Mesendoderm (in vitro differentiated cells): ENCODE measurements around the gene OPRL1.
A peak's percentile ranks its signal among the peaks of the same experiment; 100 is the strongest.

Experiments used
- DNase-seq: peaks from one replicate; pipeline ENCODE4 v3.0.0; 2013
- H2AK5ac ChIP-seq: 2 replicates; pipeline ENCODE4 v1.6.1; 2013; ENCODE audit warnings: low read length, inconsistent platforms
- H2BK120ac ChIP-seq: 2 replicates; pipeline ENCODE4 v1.6.1; 2013; ENCODE audit warnings: low read depth, mild to moderate bottlenecking, low read length, moderate library complexity, mixed read lengths
- H2BK15ac ChIP-seq: replicated peaks from 2 replicates; pipeline ENCODE4 v1.6.1; 2013; ENCODE audit warnings: low read depth, mild to moderate bottlenecking, moderate library complexity
- H2BK5ac ChIP-seq: 2 replicates; pipeline ENCODE4 v1.6.1; 2013; ENCODE audit warnings: low read length, inconsistent platforms
- H3K18ac ChIP-seq: 2 replicates; pipeline ENCODE4 v1.6.1; 2013; ENCODE audit warnings: mild to moderate bottlenecking, low read length, mixed read lengths
- H3K23ac ChIP-seq: one replicate; pipeline ENCODE4 v1.6.1; 2013; ENCODE audit warnings: low read length
- H3K27ac ChIP-seq: 2 replicates; pipeline ENCODE4 v1.5.1; 2013; ENCODE audit warnings: low read depth, mild to moderate bottlenecking, inconsistent platforms, low read length, moderate library complexity
- H3K27me3 ChIP-seq: 2 replicates; pipeline ENCODE4 v1.6.1; 2013; ENCODE audit warnings: low read length, control low read depth, mild to moderate bottlenecking, inconsistent platforms; ENCODE audit not compliant: insufficient read depth, poor library complexity
- H3K36me3 ChIP-seq: 2 replicates; pipeline ENCODE4 v1.6.1; 2013; ENCODE audit warnings: low read length, inconsistent platforms; ENCODE audit not compliant: control insufficient read depth, insufficient read depth
- H3K4ac ChIP-seq: one replicate; pipeline ENCODE4 v1.6.1; 2013; ENCODE audit warnings: low read depth, mild to moderate bottlenecking, low read length, moderate library complexity
- H3K4me1 ChIP-seq: 2 replicates; pipeline ENCODE4 v1.6.1; 2013; ENCODE audit warnings: low read depth, low read length, inconsistent platforms; ENCODE audit not compliant: control insufficient read depth
- H3K4me2 ChIP-seq: 2 replicates; pipeline ENCODE4 v1.6.1; 2013; ENCODE audit warnings: low read length
- H3K4me3 ChIP-seq: 2 replicates; pipeline ENCODE4 v1.5.1; 2013; ENCODE audit warnings: mild to moderate bottlenecking, low read length
- H3K56ac ChIP-seq: one replicate; pipeline ENCODE4 v1.6.1; 2013; ENCODE audit warnings: low read length
- H3K79me1 ChIP-seq: 2 replicates; pipeline ENCODE4 v1.6.1; 2013; ENCODE audit warnings: low read length, inconsistent platforms
- H3K79me2 ChIP-seq: 2 replicates; pipeline ENCODE4 v1.6.1; 2013; ENCODE audit warnings: mild to moderate bottlenecking, low read length; ENCODE audit not compliant: control insufficient read depth, insufficient read depth
- H3K9ac ChIP-seq: 2 replicates; pipeline ENCODE4 v1.6.1; 2013; ENCODE audit warnings: low read length, inconsistent platforms
- H4K5ac ChIP-seq: one replicate; pipeline ENCODE4 v1.6.1; 2013; ENCODE audit warnings: low read length
- H4K8ac ChIP-seq: one replicate; pipeline ENCODE4 v1.6.1; 2013; ENCODE audit warnings: low read depth, mild to moderate bottlenecking, control low read depth, low read length, moderate library complexity
- WGBS: extraction: QIAGEN DNeasy Blood & Tissue Kit; methylation state at CpG from one replicate; pipeline ENCODE4 v1.1.7; 2013; ENCODE audit warnings: low lambda C conversion rate, missing lambda C conversion rate; ENCODE audit not compliant: insufficient coverage; ENCODE audit errors: extremely low coverage; 5-methylcytosine and 5-hydroxymethylcytosine counted together

The OPRL1 gene

DNA sequence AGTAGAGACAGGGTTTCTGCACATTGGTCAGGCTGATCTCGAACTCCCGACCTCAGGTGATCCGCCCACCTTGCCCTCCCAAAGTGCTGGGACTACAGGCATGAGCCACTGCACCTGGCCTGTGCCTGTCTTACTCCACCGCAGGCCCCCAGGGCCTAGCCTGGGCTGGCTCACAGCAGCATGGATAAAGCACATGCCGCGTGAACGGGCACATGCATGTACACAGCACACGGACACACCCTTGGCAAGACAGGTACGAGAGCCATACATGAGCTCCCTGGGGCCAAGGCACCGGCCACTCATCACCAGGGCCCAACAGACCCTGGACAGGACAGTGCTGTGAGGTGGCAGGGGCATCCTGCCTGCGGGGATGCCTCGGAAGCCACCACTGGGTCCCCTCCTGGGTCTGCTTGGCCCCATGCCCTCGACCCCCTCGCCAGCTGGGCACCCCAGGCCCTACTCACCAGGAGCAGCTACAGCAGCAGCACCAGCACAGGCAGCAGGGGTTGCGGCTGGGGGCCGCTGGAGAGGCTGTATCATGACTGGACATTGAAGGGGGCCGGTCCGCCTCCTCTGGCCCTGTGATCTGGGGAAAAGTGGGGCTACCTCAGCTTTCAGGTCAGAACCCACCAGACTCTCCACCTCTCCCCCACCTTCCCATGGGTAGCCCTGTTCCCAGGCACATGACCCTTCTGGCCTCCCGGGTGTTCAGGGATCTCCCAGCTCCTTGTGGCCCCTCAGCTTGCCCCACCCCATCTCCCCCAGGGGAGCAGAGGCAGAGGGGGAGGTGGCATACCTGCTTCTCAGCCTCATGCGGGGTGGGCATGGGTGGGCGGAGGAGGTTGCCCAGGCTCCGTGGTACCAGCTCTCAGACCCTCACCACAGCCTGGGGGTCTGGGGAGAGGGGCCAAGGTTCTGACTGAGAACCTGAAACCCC is 3.6 kb upstream of the OPRL1 start:
- no peaks in the 10 kb centered on the region for H3K27me3 ChIP-seq
- H4K8ac ChIP-seq: no peak overlapping the region
- no CpG with 5 or more reads among the region's 22 CpGs for WGBS
- H4K5ac ChIP-seq: no peak overlapping the region
- no peak overlapping the region for H3K18ac ChIP-seq
- H3K27ac ChIP-seq: no peak overlapping the region
- H3K4ac ChIP-seq: no peak overlapping the region
- no peak overlapping the region for H3K4me3 ChIP-seq
- H3K4me1 ChIP-seq: no peaks in the 10 kb centered on the region
- no peak overlapping the region for H3K9ac ChIP-seq
- DNase-seq: no peak
- no peaks in the 10 kb centered on the region for H3K79me2 ChIP-seq
- no peak overlapping the region for H3K4me2 ChIP-seq
- no peaks in the 10 kb centered on the region for H3K36me3 ChIP-seq
- no peak overlapping the region for H2AK5ac ChIP-seq
- H2BK15ac ChIP-seq: no peak overlapping the region
- no peaks in the 10 kb centered on the region for H3K79me1 ChIP-seq
- H2BK120ac ChIP-seq: no peak overlapping the region
- H3K56ac ChIP-seq: no peak overlapping the region
- no peak overlapping the region for H2BK5ac ChIP-seq
- H3K23ac ChIP-seq: no peak overlapping the region

DNA sequence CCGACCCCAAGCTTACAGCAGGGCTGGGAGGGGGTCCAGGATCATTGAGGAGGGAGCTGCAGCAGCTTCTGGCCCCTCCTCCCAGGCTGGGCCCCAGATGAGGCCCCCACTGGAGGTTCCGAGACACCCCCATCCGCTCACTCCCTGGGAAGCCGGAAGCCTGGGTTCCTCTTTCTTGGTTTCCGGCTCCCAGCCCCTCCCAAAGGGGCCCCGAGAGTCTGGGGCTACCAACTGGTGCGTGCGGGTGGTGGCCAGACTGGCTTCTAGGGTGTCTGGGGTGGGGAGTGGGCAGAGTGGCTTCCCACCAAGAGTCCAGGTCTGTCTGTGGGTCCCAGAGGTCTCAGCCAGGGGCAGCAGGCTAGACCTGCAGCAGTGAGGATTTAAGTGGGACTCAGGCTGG is 2.8 kb upstream of the OPRL1 start:
- Histone ChIP-seq H3K79me2 (no peaks in the 10 kb centered on the region), H3K18ac (no peak overlapping the region), H2BK5ac (no peak overlapping the region), H3K27me3 (no peaks in the 10 kb centered on the region), H2AK5ac (no peak overlapping the region), H3K4me3 (no peak overlapping the region), H4K5ac (no peak overlapping the region), H3K23ac (no peak overlapping the region), H3K27ac (no peak overlapping the region), H2BK120ac (no peak overlapping the region), H3K4ac (no peak overlapping the region), H3K36me3 (no peaks in the 10 kb centered on the region), H3K4me2 (no peak overlapping the region), H4K8ac (no peak overlapping the region), H3K9ac (no peak overlapping the region), H3K56ac (no peak overlapping the region), H3K79me1 (no peaks in the 10 kb centered on the region), H3K4me1 (no peaks in the 10 kb centered on the region), H2BK15ac (no peak overlapping the region)
- WGBS: no CpG with 5 or more reads among the region's 8 CpGs
- no peak for DNase-seq

DNA sequence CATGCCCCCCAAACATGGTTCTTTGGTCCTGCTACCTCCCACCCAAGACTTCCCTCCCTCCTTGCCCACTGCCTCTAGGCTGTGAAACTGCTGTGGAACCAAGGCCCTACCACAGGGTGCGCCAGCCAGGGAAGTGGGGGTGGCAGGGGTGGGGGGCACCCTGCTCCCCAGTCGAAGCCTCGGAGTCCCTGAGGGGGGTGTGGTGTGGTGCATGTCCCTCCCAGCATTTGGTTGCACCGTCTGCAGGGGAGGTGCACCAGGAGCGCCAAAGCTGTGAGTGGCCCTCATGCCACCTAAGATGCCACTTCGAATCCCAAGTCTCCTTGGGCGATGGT is 2.4 kb upstream of the OPRL1 start:
- Histone ChIP-seq H2BK120ac (no peak overlapping the region), H4K5ac (no peak overlapping the region), H3K9ac (no peak overlapping the region), H3K4me1 (no peaks in the 10 kb centered on the region), H3K4ac (no peak overlapping the region), H3K23ac (no peak overlapping the region), H3K4me3 (no peak overlapping the region), H2BK5ac (no peak overlapping the region), H3K79me2 (no peaks in the 10 kb centered on the region), H3K36me3 (no peaks in the 10 kb centered on the region), H2AK5ac (no peak overlapping the region), H2BK15ac (no peak overlapping the region), H3K18ac (no peak overlapping the region), H3K4me2 (no peak overlapping the region), H4K8ac (no peak overlapping the region), H3K79me1 (no peaks in the 10 kb centered on the region), H3K27ac (no peak overlapping the region), H3K56ac (no peak overlapping the region), H3K27me3 (no peaks in the 10 kb centered on the region)
- no peak for DNase-seq
- WGBS: no CpG with 5 or more reads among the region's 7 CpGs

DNA sequence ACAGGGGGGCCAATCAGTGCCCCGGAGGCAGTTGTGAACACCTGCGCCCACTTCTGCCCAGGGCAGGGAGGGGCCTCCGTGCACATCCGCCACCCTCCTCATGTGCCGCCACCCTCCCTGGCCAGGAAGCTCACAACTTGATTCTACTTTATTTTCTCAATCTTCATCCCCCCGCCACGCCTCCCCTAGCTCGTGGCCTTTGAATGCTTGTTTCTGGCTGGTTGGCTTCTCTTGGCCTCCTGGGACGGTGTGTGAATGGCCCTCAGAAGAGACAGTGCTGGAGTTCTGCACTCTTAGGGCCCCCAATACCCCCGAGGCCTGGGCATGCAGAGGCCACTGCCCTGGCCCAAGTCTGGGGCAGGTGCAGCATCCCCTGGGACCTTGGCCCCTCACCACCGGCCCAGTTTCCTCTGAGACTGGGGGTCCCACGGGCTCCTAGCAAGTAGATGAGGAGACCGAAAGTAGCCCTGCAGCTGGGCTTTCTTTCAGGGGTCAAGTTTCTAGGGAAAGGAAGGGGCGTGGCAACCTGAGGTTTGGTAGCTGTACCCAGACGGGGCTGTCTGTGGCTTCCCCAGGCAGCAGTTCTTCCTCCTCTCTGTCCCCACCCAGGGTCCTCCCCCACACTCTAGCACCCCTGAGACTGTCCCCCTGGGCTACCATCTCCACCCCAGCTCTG is 1.9 kb upstream of the OPRL1 start:
- peak overlapping the region; percentile 38 for H3K56ac ChIP-seq
- H4K8ac ChIP-seq: no peak overlapping the region
- no peaks in the 10 kb centered on the region for H3K79me2 ChIP-seq
- no peak overlapping the region for H3K23ac ChIP-seq
- H3K9ac ChIP-seq: peak overlapping the region; percentile 15
- no peak for DNase-seq
- H3K4ac ChIP-seq: no peak overlapping the region
- H3K79me1 ChIP-seq: no peaks in the 10 kb centered on the region
- H3K4me2 ChIP-seq: no peak overlapping the region
- H3K4me1 ChIP-seq: no peaks in the 10 kb centered on the region
- WGBS: no CpG with 5 or more reads among the region's 15 CpGs
- H4K5ac ChIP-seq: no peak overlapping the region
- H3K18ac ChIP-seq: no peak overlapping the region
- H3K27ac ChIP-seq: no peak overlapping the region
- H2BK5ac ChIP-seq: no peak overlapping the region
- no peaks in the 10 kb centered on the region for H3K36me3 ChIP-seq
- H3K4me3 ChIP-seq: no peak overlapping the region
- H2BK15ac ChIP-seq: no peak overlapping the region
- H2BK120ac ChIP-seq: no peak overlapping the region
- H3K27me3 ChIP-seq: no peaks in the 10 kb centered on the region
- no peak overlapping the region for H2AK5ac ChIP-seq

DNA sequence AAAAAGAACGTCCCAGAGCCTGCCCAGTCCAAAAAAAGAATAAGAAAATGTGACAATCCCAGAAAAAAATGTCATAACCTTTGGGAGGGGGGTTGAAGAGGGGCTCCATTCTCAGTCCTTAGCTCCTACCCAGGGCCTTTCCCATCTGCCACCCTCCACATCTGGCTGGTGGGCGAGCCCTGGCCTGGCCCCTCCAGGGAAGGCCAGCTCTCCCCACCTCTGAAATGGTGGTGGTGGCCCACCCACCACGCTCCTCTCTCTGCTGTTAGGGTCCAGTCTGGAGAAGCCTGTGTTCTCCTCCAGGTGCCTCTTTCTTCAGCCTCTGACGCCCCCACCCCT is 979 bp upstream of the OPRL1 start:
- no CpG with 5 or more reads among the region's 4 CpGs for WGBS
- H4K5ac ChIP-seq: no peak overlapping the region

More for the DNA sequence above, 979 bp upstream of the OPRL1 start:
- H3K27me3 ChIP-seq: peaks cover 2% of the 10 kb centered on the region
- no peak overlapping the region for H2BK15ac ChIP-seq
- H3K56ac ChIP-seq: peak overlapping the region; percentile 92
- no peak overlapping the region for H2BK120ac ChIP-seq
- H3K4me1 ChIP-seq: no peaks in the 10 kb centered on the region
- no peak overlapping the region for H2BK5ac ChIP-seq
- H3K36me3 ChIP-seq: no peaks in the 10 kb centered on the region
- DNase-seq: no peak
- peak overlapping the region; percentile 69 for H3K18ac ChIP-seq
- no peak overlapping the region for H2AK5ac ChIP-seq
- no peaks in the 10 kb centered on the region for H3K79me2 ChIP-seq
- no peak overlapping the region for H4K8ac ChIP-seq
- H3K27ac ChIP-seq: no peak overlapping the region
- peak overlapping the region; percentile 82 for H3K9ac ChIP-seq
- H3K4me3 ChIP-seq: peak overlapping the region; percentile 64
- no peak overlapping the region for H3K23ac ChIP-seq
- no peak overlapping the region for H3K4ac ChIP-seq
- peak overlapping the region; percentile 58 for H3K4me2 ChIP-seq
- H3K79me1 ChIP-seq: no peaks in the 10 kb centered on the region
